ENCODE results near the gene ERBIN.
"Not testable (repeated sequence)": the region's sequence is repeated elsewhere in the genome, so short reads cannot be mapped to it uniquely, and the experiment has no call there.

- not testable (repeated sequence) for TF ChIP-seq NR2C2 (IDR thresholded peaks at IDR 0.05; ENCODE audit: borderline replicate concordance, control insufficient read depth, insufficient read length, low read depth); EZH2 (IDR thresholded peaks at IDR 0.05; ENCODE audit: borderline replicate concordance, control insufficient read depth, low read depth, low read length); NFYB (IDR thresholded peaks at IDR 0.05; ENCODE audit: insufficient read depth, low read depth, low read length); KDM1A (IDR thresholded peaks at IDR 0.05; ENCODE audit: borderline replicate concordance)
These were observed 136.7 kb downstream of the ERBIN start for GRCh38 chr5:66063061-66063460.

All from GM12878 (cell line).